Motor neuron (in vitro differentiated cells): ENCODE measurements around the gene MDGA2. TPM values are rescaled to one million over a fixed set of nuclear protein-coding genes. Genes with fewer than 3 reads are reported as not detected.
A peak's percentile ranks its signal among the peaks of the same experiment; 100 is the strongest.

ENCODE experiments used
- ATAC-seq, 8 experiments: fragments of 200-7000 bp; cut with Tn5 transposase; replicated peaks in 6 of 8; 2 replicates each; pipeline ENCODE4 v1.8.0; 2021; ENCODE audit warnings: mild to moderate bottlenecking in 8 of 8, moderate library complexity in 8 of 8
- H3K27ac ChIP-seq, 2 donors: fragments of 250-450 bp; sonication (Bioruptor Pico); 2 replicates each; pipeline ENCODE4 v1.9.0; 2021; ENCODE audit warnings: antibody characterized with exemption in 2 of 2, mild to moderate bottlenecking in 2 of 2, moderate library complexity in 1 of 2
- H3K4me1 ChIP-seq, 2 donors: fragments of 250-450 bp; sonication (Bioruptor Pico); replicated peaks in 1 of 2; 2 replicates each; pipeline ENCODE4 v1.6.1; 2021; ENCODE audit warnings: antibody characterized with exemption in 2 of 2, mild to moderate bottlenecking in 2 of 2, moderate library complexity in 1 of 2
- H3K4me3 ChIP-seq, 5 donors: fragments of 250-450 bp; sonication (Bioruptor Pico); 2 replicates each; pipeline ENCODE4 v1.9.0; 2021; ENCODE audit warnings: antibody characterized with exemption in 5 of 5, mild to moderate bottlenecking in 5 of 5, moderate library complexity in 4 of 5
- WGBS, 10 experiments: fragments of 450-650 bp; shearing (Covaris generic); methylation state at CpG; one replicate each; pipeline ENCODE4 v1.0.0; 2022; 5-methylcytosine and 5-hydroxymethylcytosine counted together
- in situ Hi-C, 9 experiments: fragments of 400-800 bp; cut with MboI; loops; one replicate each; pipeline ENCODE4 v1.15.0; 2021; ENCODE audit warnings: low sequenced_read_pairs in 9 of 9, low pct_unique_long_range_greater_than_20kb in 2 of 9; ENCODE audit not compliant: unreplicated experiment in 9 of 9
- total RNA-seq, 8 experiments: library from RNA; unstranded; fragments of 300-600 nt; gene quantifications; 2 replicates each; pipeline versions ENCODE4 v1.2.3 to v1.2.4, GENCODE V29; 2022

Gene MDGA2
- 10 to 100 TPM in 4 of 8 experiments, 1 to 10 TPM in 1, under 1 TPM in 3; 0.05 to 21.2 (median 8.4) TPM for total RNA-seq

- H3K4me1 ChIP-seq, result peaks cover 2 to 18% of the 10 kb centered on the region in 2 donors
- ATAC-seq, result peak in 6 of 8 experiments; percentile 49 to 73 (median 72)
- in situ Hi-C loops, result no loop called here
- H3K4me3 ChIP-seq, result peak within 1 kb of the TSS; percentile 60 to 91 (median 68)
- WGBS, 10 experiments, result 0% methylated on average over 4 of the region's 90 CpGs; no CpG with 5 or more reads in 9 of the 10 experiments
- peak within 1 kb of the TSS; percentile 58 to 86 for H3K27ac ChIP-seq
Measured at GRCh38 chr14:47675466-47676314, at the start of gene MDGA2. MDGA2 (minus strand) TSS chr14:47675605.

GRCh38 chr14:47722929-47723693 is 47.7 kb upstream of the MDGA2 start:
- no peak for ATAC-seq
- WGBS, 10 experiments, result 33 to 100% (median 86%) methylated on average over 1 to 2 of the region's 2 CpGs; no CpG with 5 or more reads in 1 of the 10 experiments
- in situ Hi-C loops, result no loop called here
- Histone ChIP-seq H3K27ac (no peak overlapping the region), H3K4me1 (no peaks in the 10 kb centered on the region), H3K4me3 (no peak overlapping the region)

GRCh38 chr14:47720281-47720680 is 44.9 kb upstream of the MDGA2 start:
- H3K27ac ChIP-seq, result no peak overlapping the region
- no peaks in the 10 kb centered on the region for H3K4me1 ChIP-seq
- in situ Hi-C loops, result no loop called here
- no peak overlapping the region for H3K4me3 ChIP-seq
- no peak for ATAC-seq
- WGBS, 10 experiments, result 0 to 95% (median 85%) methylated on average over 2 to 4 of the region's 4 CpGs

- no peaks in the 10 kb centered on the region for H3K4me1 ChIP-seq
- peak in 3 of 8 experiments; percentile 50 to 87 (median 86) for ATAC-seq
- no peak overlapping the region for H3K4me3 ChIP-seq
- in situ Hi-C loops, result no loop called here
- whole genome bisulfite sequencing, 10 experiments, result 12 to 100% (median 80%) methylated on average over 1 to 3 of the region's 3 CpGs; no CpG with 5 or more reads in 1 of the 10 experiments
- H3K27ac ChIP-seq, result no peak overlapping the region
Measured at GRCh38 chr14:47715330-47715729, 39.9 kb upstream of the MDGA2 start.

GRCh38 chr14:47710581-47710980 is 35.2 kb upstream of the MDGA2 start:
- ATAC-seq, result no peak
- 0 to 100% (median 88%) methylated on average over 1 to 2 of the region's 2 CpGs for WGBS, 10 experiments
- in situ Hi-C loops, result no loop called here
- H3K27ac ChIP-seq, result no peak overlapping the region
- no peaks in the 10 kb centered on the region for H3K4me1 ChIP-seq
- H3K4me3 ChIP-seq, result no peak overlapping the region

GRCh38 chr14:47705683-47706082 is 30.3 kb upstream of the MDGA2 start:
- no peaks in the 10 kb centered on the region for H3K4me1 ChIP-seq
- WGBS, 10 experiments, result 0 to 100% (median 51%) methylated on average over 1 to 2 of the region's 2 CpGs
- no peak overlapping the region for H3K27ac ChIP-seq
- ATAC-seq, result no peak
- in situ Hi-C loops, result no loop called here
- H3K4me3 ChIP-seq, result no peak overlapping the region

- Histone ChIP-seq H3K4me3 (no peak overlapping the region), H3K4me1 (no peaks in the 10 kb centered on the region), H3K27ac (no peak overlapping the region)
- in situ Hi-C loops, result no loop called here
- ATAC-seq, result no peak
Measured at GRCh38 chr14:47691829-47692228, 16.4 kb upstream of the MDGA2 start.

- ATAC-seq, result no peak
- WGBS, 10 experiments, result 0 to 63% (median 18%) methylated on average over 1 of the region's 1 CpG; no CpG with 5 or more reads in 2 of the 10 experiments
- Histone ChIP-seq H3K27ac (no peak overlapping the region), H3K4me1 (peaks cover 0 to 12% of the 10 kb centered on the region in 2 donors), H3K4me3 (no peak overlapping the region)
- in situ Hi-C loops, result no loop called here
Measured at GRCh38 chr14:47678993-47679392, 3.6 kb upstream of the MDGA2 start.

- no peak overlapping the region for H3K4me3 ChIP-seq
- H3K4me1 ChIP-seq, result peaks cover 2 to 12% of the 10 kb centered on the region in 2 donors
- WGBS, 10 experiments, result 0 to 100% (median 72%) methylated on average over 1 to 2 of the region's 2 CpGs; no CpG with 5 or more reads in 2 of the 10 experiments
- in situ Hi-C loops, result no loop called here
- H3K27ac ChIP-seq, result no peak overlapping the region
- ATAC-seq, result no peak
Measured at GRCh38 chr14:47678157-47678556, 2.8 kb upstream of the MDGA2 start.

GRCh38 chr14:47676315-47676617 is 861 bp upstream of the MDGA2 start:
- ATAC-seq, result peak in 5 of 8 experiments; percentile 26 to 44 (median 37)
- H3K4me3 ChIP-seq, result peak overlapping the region; percentile 60 to 91 (median 68)
- peaks cover 2 to 13% of the 10 kb centered on the region in 2 donors for H3K4me1 ChIP-seq
- H3K27ac ChIP-seq, result peak overlapping the region; percentile 57 to 86
- 0 to 2% (median 0%) methylated on average over 1 to 8 of the region's 15 CpGs; no CpG with 5 or more reads in 5 of the 10 experiments for WGBS, 10 experiments
- in situ Hi-C loops, result no loop called here

GRCh38 chr14:47674543-47675465 is 601 bp downstream of the MDGA2 start:
- in situ Hi-C loops, result no loop called here
- Histone ChIP-seq H3K4me3 (peak overlapping the region; percentile 60 to 91 (median 68)), H3K27ac (peak overlapping the region; percentile 58 to 86), H3K4me1 (peaks cover 2 to 23% of the 10 kb centered on the region in 2 donors)
- ATAC-seq, result peak in 6 of 8 experiments; percentile 30 to 47 (median 40)
- 0% methylated on average over 4 of the region's 81 CpGs; no CpG with 5 or more reads in 9 of the 10 experiments for WGBS, 10 experiments

GRCh38 chr14:47674148-47674542 is 1.3 kb downstream of the MDGA2 start:
- H3K27ac ChIP-seq, result peak overlapping the region; percentile 58 to 86
- in situ Hi-C loops, result no loop called here
- WGBS, 10 experiments, result 0% methylated on average over 1 to 3 of the region's 36 CpGs; no CpG with 5 or more reads in 7 of the 10 experiments
- H3K4me3 ChIP-seq, result peak overlapping the region; percentile 60 to 91 (median 68)
- peaks cover 2 to 28% of the 10 kb centered on the region in 2 donors for H3K4me1 ChIP-seq
- peak in 6 of 8 experiments; percentile 12 to 49 (median 36) for ATAC-seq
